Midbrain (tissue), 1 donor: ENCODE data around the gene USP7.

Experiments
- DNase-seq: peaks from one replicate; lab custom pipeline; 2025; lab: John Stamatoyannopoulos, UW

The USP7 gene

GRCh38 chr16:8861563-8862308 lies 102.0 kb downstream of the USP7 start:
- no peak for DNase-seq

GRCh38 chr16:8859913-8860881 lies 103.5 kb downstream of the USP7 start:
- DNase-seq = no peak

DNA sequence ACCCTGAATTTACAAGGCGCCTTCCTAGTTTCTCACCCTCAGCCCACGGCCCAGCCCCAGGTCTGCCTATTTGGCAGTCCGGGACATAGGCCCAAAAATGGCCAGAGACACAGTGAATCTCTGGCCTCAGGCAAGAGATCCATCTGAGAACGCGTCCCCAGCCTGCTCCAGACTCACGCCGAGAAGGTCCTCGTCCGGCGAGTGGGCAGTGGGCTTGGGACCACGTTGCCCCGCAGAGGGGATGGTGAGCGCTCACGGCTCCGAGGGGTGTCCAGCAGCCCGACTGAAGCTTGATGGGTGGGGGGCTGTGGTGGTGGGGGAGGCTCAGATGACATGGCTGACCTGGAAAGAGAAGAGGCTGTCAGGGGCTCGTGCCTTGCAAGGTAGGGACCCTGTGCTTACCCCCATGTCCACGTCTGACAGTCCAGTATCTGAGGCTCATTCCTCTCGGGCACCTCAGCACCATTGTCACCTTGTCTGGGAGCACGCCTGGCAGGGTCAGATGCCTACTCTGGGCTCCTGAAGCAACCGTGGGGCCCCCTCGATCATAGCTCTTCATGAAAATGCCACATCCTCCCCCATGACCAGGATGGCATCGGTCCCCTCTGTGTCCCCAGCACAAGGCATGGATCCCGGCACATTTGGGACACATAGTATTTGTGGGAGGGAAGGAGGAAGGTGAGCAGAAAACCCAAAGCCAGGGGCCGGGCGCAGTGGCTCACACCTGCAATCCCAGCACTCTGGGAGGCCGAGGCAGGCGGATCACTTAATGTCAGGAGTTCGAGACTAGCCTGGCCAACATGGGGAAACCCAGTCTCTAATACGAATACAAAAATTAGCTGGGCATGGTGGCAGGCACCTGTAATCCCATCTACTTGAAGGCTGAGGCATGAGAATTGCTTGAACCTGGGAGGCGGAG lies 104.5 kb downstream of the USP7 start:
- DNase-seq = no peak

GRCh38 chr16:8855972-8856371 lies 107.7 kb downstream of the USP7 start:
- no peak for DNase-seq

- no peak for DNase-seq
Measured at GRCh38 chr16:8855051-8855786, 108.5 kb downstream of the USP7 start.

- no peak for DNase-seq
Measured at GRCh38 chr16:8854298-8854948, 109.3 kb downstream of the USP7 start.

GRCh38 chr16:8853611-8854010 lies 110.1 kb downstream of the USP7 start:
- DNase-seq = no peak

DNA sequence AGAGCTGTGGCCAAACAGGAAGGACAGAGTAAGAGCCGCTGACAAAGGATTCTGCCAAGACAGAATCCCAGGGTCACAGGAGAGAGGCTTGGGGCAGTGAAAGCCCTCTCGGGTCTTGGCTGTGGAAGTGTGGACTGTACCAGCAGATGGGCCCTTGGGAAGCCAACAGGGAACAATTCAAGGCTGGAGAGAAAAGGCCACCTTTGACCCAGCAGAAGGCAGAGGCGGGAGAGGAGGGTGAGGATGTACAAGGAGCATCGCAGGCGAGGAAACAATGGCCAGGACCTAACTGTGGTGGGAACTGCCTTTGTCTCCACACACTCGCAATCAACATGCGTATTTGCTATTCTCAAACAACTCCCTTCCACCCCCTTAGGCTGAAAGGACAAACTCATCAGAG lies 110.6 kb downstream of the USP7 start:
- DNase-seq = no peak

GRCh38 chr16:8852534-8852933 lies 111.2 kb downstream of the USP7 start:
- DNase-seq = no peak

DNA sequence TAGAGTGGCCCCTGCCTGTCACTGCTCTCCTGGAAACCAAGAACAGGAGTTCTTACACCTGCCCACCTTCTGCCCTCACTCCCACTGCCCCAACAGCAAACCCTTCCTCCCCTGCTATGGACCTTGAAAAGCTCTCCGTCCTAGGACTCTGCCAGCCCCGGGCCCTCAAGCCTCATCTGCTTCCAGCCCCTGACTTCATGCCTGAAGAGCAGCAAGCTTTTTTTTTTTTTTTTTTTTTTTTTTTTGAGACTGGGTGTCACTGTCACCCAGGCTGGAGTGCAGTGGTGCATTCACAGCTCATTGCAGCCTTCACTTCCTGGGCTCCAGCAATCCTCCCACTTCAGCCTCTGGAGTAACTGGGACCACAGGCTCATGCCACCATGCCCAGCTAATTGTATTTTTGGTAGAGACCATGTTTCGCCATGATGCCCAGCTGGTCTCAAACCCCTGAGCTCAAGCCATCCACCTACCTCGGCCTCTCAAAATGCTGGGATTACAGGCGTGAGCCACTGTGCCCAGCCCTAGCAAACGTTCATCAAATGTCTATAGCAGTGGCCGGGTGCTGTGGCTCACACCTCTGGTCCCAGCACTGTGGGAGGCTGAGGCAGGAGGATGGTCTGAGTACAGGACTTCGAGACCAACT lies 111.8 kb downstream of the USP7 start:
- DNase-seq = no peak

DNA sequence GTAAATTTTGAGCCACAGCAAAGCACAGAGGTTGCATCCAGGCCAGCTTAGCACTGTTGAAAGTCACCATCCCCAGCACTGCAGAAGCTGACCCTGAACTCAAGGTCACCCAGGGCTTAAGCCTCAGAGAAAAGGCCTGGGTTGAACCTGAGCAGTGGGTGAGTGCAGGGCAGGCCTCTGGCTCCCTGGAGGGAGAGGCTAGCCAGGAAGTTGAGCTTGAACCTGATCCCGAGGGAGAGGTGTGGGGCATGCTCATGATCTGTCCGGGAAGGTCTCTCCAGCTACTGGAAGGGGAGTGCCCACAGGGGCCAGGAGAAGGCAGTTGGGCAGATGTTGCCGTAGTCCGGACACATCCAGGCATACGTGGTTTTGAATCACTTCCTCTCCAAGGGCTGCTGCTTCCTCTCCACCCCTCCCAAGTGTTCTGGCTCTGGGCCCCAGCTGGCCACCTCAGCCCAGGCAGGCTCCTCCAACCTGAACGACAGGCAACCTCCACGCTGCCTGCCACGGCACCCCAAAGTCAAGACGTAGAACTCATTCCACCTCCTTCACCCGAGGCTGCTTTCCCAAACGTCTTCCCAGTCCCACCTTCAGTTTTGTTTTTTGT lies 113.3 kb downstream of the USP7 start:
- no peak for DNase-seq

- no peak for DNase-seq
Measured at GRCh38 chr16:8849411-8850011, 114.2 kb downstream of the USP7 start.

DNA sequence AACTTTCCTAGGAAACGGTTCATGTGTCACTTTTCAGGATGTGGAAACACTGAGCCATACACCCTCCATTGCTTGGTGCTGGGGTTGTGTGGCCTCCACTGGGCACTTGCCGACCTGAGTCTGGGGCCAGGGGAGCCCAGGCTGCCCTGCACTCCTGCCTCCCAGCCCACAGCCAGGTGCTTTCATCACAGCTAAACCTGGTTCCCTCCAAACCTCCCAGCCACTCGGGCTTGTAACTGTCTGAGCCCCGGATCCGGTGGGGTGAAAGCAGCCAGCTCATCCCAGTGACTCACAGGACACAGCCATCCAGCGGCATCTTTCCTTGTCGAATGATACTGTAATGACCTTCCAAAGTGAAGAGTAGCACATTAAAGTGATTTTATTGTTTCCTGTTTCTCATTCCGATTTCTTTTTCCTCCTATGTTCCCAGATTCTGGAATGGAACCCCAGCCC lies 114.7 kb downstream of the USP7 start:
- no peak for DNase-seq

- DNase-seq = no peak
Measured at GRCh38 chr16:8848231-8848938, 115.3 kb downstream of the USP7 start.

DNA sequence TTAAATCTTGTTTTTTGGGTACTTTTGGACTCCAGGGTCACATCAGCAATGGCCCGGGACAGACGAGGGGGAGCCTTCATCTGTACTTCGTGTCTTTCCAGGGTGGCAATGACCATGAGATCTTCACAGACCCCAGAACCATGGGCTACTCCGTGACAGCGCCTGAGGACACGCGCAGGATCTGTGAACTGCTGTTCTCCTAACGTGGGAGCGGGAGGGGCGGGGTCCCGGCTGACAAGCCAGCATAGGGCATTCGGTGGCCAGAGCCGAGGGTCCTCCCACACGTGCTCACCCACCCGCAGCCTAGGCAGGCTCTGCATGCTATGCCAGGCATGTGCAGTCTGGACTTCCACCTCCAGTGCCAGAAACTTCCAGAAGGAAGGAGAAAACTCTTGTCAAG lies 116.1 kb downstream of the USP7 start:
- no peak for DNase-seq

DNA sequence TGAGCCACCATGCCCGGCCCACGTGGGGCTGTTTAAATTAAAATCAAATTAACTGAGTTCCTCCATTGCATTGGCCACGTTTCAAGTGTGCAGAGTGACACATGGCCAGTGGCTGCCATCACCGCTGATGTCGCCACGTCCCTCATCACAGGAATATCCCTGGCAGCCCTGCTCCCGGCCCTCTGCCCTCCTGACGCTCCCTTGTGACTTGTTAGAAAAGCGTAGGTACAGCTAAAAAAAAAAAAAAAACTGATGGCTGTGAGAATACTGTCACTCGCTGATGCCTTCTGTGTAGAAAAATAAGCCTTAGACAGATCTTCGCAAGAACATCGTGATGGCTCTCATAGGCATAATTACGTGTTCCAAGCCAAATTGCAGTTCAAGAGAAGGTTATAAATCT lies 116.6 kb downstream of the USP7 start:
- DNase-seq = no peak

- DNase-seq = no peak
Measured at GRCh38 chr16:8846401-8846932, 117.2 kb downstream of the USP7 start.

- no peak for DNase-seq
Measured at GRCh38 chr16:8845699-8846298, 117.9 kb downstream of the USP7 start.
